Neural cell (in vitro differentiated cells): ENCODE data around the gene EDN1.

Source experiments
- CTCF ChIP-seq: fragments of 450-650 bp; IDR thresholded peaks from 2 replicates; pipeline ENCODE4 v1.5.1; 2014; ENCODE audit warnings: antibody characterized with exemption, mild to moderate bottlenecking, moderate library complexity; ENCODE audit not compliant: poor library complexity, severe bottlenecking
- EP300 ChIP-seq: fragments of 450-650 bp; conservative IDR thresholded peaks from 2 replicates; pipeline ENCODE4 v1.6.1; 2014; ENCODE audit warnings: antibody characterized with exemption, mild to moderate bottlenecking, moderate library complexity; ENCODE audit not compliant: poor library complexity, severe bottlenecking
- EZH2 ChIP-seq: fragments of 200-600, 300-800 bp; shearing (Covaris generic), sonication (generic); IDR thresholded peaks from 2 replicates; pipeline ENCODE4 v1.6.1; 2014; ENCODE audit warnings: antibody characterized with exemption, low read length, borderline replicate concordance, mild to moderate bottlenecking; ENCODE audit not compliant: insufficient read depth, poor library complexity, severe bottlenecking
- POLR2AphosphoS5 ChIP-seq: IDR thresholded peaks from 2 replicates; pipeline ENCODE4 v1.6.1; 2012
- RAD21 ChIP-seq: fragments of 450-650 bp; conservative IDR thresholded peaks from 2 replicates; pipeline ENCODE4 v1.6.1; 2014; ENCODE audit warnings: antibody characterized with exemption, mild to moderate bottlenecking, moderate library complexity
- TAF1 ChIP-seq: IDR thresholded peaks from 2 replicates; pipeline ENCODE4 v1.6.1; 2012; ENCODE audit warnings: low read depth
- TF ChIP-seq, protein P1 (sequence below): IDR thresholded peaks from 2 replicates; pipeline ENCODE4 v1.6.1; 2012; ENCODE audit warnings: borderline replicate concordance

DNA sequence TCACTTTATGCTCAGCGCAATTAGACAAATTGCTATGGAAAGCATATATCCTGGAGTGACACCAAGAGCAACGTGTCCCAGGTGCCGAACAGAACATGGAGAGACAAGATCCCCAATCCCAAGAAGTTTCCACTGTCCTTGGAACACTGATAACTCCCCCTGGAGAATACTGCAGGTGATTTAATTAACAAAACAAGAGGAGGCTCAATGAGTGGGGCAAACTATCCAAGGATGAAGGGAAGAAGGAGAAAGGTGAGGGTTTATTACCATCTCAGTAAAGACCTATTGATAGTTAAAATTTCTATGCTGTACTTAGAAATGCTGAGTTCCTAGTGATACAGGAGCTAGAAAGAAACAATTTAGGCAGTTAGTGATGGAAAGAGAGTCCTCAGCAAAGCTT lies 35.7 kb downstream of the EDN1 start:
- no peak for TF ChIP-seq CTCF
- TF ChIP-seq RAD21: no peak
- TF ChIP-seq, protein P1, sequence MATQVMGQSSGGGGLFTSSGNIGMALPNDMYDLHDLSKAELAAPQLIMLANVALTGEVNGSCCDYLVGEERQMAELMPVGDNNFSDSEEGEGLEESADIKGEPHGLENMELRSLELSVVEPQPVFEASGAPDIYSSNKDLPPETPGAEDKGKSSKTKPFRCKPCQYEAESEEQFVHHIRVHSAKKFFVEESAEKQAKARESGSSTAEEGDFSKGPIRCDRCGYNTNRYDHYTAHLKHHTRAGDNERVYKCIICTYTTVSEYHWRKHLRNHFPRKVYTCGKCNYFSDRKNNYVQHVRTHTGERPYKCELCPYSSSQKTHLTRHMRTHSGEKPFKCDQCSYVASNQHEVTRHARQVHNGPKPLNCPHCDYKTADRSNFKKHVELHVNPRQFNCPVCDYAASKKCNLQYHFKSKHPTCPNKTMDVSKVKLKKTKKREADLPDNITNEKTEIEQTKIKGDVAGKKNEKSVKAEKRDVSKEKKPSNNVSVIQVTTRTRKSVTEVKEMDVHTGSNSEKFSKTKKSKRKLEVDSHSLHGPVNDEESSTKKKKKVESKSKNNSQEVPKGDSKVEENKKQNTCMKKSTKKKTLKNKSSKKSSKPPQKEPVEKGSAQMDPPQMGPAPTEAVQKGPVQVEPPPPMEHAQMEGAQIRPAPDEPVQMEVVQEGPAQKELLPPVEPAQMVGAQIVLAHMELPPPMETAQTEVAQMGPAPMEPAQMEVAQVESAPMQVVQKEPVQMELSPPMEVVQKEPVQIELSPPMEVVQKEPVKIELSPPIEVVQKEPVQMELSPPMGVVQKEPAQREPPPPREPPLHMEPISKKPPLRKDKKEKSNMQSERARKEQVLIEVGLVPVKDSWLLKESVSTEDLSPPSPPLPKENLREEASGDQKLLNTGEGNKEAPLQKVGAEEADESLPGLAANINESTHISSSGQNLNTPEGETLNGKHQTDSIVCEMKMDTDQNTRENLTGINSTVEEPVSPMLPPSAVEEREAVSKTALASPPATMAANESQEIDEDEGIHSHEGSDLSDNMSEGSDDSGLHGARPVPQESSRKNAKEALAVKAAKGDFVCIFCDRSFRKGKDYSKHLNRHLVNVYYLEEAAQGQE: no peak
- TF ChIP-seq EP300: no peak
- TF ChIP-seq EZH2: no peak
- TF ChIP-seq POLR2AphosphoS5: no peak
- no peak for TF ChIP-seq TAF1
